ENCODE measurements around the gene ATP6V1C2.

ATP6V1C2 gene, protein sequence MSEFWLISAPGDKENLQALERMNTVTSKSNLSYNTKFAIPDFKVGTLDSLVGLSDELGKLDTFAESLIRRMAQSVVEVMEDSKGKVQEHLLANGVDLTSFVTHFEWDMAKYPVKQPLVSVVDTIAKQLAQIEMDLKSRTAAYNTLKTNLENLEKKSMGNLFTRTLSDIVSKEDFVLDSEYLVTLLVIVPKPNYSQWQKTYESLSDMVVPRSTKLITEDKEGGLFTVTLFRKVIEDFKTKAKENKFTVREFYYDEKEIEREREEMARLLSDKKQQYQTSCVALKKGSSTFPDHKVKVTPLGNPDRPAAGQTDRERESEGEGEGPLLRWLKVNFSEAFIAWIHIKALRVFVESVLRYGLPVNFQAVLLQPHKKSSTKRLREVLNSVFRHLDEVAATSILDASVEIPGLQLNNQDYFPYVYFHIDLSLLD

DNA sequence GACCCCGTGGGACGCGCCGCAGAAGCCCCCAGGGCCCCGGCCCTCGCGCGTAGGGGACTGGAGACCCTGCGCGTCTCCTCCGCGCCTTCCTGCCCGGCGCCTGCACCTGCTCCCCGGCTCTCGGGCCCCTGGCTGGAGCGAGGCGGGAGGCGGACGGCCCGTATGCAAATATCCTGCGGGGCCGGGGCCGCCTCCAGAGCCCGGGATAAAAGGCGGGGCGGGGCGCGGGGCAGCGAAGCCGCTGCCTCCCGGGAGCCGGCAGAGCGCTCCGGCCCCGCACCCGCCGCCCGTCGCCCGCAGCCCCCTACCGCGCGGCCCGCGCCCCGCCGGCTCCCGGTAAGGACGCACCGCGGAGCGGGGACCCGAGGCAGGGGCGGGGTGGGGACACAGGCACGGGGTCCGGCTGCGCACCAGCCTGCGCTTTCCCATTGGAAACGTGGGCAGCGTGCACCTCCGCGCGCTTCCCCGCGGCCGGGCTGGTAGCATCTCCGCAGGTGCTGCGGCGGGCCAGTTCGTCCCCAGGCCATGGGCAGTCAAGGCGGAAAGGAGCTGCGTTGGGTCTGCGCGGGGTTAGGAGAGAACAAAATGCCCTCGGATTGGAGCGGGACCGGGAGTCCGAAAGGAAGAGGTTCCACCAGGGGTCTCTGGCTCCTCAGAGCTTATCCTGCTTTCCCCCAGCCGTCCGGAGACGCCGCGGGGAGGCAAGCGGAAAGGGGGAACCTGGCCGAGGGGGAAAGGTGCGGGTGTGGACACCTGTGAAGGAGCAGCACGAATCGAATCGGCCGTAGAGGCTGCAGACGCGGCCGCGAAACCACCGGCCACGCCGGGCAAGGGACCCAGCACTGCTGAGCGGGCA, at the start of gene ATP6V1C2:
ATP6V1C2 (plus strand) TSS at position 235 of the 856 bp plus-strand sequence. CDS start 1,220 bp downstream, outside the sequence.
- DNase-seq: no peak

DNA sequence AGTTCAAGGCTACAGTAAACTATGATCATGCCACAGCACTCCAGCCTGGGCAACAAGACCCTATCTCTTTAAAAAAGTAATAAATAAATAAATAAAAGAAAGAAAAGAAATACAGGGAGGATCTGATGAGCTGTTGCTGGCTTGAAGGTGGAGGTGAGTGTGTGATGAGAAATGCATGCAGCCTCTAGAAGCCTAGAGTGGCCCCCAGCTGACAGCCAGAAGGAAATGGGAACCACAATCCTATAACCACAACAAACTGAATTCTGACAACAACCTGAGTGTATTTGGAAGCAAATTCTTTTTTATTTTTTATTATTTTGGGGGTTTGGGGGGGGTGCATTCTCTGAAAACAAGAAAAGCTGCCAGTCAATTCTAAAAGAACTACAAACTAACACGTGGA, 46.3 kb upstream of the ATP6V1C2 start:
- no peak for DNase-seq

DNA sequence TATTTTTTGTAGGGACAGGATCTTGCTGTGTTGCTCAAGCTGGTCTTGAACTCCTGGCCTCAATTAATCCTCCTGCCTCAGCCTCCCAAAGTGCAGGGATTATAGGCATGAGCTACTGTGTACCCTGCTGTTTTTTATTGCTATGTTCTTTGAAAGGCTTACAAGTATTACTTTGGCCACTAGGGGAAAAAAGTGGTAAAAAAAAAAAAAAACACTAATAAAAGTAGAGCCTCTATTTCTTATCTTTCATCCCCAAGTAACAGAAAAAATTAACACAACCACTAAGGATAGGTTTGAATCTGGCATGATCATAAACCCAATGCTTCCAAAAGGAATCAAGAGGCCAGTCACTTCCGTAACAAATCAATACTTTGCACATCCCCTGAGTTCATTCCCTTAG, 43.2 kb upstream of the ATP6V1C2 start:
- DNase-seq: no peak

DNA sequence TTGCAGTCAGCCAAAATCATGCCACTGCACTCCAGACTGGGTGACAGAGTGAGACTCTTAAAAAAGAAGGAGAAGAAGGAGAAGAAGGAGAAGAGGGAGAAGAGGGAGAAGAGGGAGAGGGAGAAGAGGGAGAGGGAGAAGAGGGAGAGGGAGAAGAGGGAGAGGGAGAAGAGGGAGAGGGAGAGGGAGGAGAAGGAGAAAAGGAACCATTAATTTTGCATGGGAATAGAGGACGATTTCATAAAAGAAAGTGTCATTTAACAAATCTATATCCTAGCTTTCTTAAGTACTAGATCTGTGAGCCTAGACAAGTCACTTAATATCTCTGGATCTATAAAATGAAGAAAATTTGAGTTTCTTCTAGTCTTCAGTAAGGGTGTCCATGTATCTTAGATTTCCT, 41.2 kb upstream of the ATP6V1C2 start:
- DNase-seq: no peak

DNA sequence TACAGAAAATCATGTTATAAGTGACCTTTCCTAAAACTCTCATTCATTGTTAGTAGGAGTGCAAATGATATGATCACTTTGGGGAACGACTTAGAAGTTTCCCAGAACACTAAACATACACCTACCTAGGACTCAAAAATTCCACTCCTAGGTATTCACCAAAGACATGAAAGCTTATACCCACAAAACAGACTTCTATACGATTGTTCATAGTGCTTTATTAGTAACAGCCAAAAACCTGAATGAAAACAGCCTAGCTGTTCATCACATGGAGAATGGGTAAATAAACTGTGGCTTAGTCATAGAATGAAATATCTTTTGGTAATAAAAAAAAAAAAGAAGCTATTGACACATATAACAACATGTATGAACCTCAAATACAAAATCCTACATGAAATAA, 40.5 kb upstream of the ATP6V1C2 start:
- no peak for DNase-seq

DNA sequence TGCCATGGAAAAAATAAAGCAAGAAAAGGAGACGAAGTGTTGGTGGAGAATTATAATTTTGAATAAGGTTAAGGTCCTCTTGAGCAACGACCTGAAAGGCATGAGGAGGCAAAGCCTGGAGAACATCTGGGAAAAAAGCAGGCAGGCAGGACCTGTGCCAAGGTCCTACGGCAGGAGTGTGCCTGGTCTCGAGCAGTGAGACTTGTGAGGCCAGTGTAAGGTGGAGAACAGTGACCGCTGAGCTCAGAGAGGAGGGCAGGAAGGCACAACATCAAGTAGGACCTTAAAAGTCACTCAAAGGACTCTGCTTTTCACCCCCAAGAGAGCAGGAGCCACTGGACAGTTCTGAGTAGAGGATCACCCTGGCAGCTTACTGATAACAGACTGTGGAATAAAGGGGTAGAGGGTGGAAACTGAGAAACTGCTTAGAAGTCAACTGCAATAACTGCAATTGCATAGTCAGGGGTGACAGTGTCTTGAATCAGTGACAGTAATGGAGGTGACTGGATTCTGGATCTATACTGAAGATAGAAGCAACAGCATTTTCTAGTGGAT, 35.2 kb upstream of the ATP6V1C2 start:
- DNase-seq: no peak

DNA sequence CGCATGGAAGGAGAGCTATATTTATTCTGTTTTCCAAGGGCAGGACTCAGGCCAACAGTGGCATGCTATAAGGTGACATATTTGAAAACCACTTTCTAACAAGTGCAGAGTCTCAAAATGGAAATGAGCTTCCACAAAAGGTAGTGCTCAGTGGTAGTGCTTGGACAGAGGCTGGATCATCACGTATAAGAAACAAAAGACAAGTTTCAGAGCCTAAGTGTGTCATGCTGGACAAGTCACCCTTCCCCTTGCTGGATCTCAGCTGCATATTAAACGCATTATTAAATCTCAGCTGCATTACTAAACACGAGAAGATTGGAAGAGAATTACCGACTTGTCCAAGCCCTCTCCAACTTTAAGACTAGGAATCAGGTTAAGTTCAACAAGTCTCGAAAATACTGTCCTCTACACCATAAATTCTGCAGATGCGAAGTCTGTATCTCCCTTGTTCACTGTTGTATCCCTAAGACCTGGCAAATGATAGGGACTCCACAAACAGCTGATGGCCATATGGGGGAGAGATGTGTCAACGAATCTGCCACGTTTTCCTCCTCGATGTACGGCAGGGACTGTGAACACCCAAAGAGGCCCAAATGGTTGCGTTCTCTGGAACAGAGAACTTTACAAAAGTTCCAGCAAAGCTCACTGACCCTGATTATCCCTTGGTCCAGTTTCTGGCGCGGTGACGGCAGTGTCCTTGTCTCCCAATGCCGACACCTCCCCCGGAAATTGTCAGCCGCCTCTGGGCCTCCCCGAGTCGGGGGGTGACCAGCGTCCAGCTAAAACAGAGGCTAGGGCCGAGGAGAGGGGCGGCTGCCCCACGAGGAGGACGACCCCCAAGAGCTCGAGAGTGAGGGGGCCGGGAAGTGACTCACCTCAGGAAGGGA, 32.3 kb upstream of the ATP6V1C2 start:
- no peak for DNase-seq

DNA sequence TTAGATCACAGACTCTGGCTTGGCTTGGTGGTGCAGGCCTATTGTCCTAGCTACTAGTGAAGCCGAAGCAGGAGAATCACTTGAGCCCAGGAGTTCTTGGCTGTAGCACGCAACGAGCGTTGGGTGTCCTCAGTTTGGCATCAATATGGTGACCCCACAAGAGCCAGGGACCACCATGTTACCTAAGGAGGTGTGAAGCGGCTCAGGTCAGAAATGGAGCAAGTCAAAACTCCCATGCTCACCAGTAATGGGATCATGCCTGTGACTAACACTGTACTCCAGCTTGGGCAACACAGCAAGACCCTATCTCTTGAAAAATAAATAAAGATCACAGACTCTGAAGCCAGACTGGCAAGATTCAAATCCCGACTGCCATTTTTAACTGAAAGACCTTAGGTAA, 29.9 kb upstream of the ATP6V1C2 start:
- no peak for DNase-seq

DNA sequence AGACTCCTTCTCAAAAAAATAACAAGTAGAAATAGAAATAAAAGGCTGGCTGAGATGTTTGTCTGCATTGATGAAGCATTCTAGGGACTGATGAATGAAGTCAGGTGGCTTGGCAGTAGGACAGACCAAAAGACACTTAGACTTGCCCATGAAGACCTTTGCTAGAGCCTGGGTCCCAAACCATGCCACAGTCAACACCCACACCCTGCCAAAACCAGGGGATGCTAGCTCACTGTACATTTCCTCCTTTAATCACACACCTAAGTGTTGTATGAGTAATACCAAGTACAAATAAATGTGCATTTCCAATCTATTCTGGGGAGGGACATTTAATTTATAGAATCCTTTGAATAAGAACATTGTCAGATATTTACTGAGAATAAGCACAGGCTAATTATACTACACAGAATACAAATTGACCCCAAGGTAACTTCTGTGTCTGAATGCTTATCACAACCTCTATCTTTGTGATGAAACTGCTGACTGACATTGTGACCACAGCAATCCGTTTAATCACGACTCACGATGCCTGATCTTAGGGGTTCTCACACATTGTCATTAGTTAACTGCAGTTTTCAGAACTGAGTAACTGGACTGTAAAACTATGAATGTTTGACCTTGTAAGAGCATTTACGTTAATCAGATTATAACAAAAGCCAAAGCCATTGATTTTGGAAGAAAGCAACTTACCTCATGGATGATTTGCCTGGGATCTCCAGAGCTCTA, 21.2 kb upstream of the ATP6V1C2 start:
- no peak for DNase-seq

DNA sequence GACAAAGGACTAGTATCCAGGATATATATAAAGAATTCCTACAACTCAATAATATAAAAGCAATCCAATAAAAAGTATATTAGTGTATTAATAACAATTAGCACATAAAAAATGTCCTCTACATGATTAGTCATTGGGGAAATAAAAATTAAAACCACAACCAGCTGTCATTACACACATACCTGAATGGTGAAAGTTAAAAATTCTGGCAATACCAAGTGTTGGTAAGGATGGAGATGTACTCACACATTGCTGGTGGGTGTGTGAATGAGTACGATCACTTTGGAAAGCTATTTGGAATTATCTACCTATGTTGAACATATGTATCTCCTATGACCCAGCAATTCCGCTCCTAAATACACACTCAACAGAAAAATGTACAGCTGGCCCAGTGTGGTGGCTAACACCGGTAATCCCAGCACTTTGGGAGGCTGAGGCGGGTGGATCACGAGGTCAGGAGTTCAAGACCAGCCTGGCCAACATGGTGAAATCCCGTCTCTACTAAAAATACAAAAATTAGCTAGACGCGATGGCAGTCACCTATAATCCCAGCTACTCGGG, 17.3 kb upstream of the ATP6V1C2 start:
- no peak for DNase-seq

DNA sequence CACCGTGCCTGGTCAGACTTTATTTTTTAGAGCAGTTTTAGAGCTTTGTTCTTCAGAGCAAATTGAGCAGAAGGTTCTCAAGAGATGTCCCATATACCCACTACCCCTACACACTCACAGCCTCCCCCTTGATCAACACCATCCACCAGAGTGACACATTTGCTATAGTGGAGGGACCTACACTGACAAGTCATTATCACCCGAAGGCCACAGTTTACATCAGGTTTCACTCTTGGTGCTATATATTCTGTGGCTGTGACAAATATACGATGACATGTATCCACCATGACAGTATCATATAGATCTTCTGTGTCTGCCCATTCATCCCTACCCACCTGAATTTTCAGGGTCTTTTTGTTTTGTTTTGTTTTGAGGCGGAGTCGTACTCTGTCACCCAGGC, 15.4 kb upstream of the ATP6V1C2 start:
- DNase-seq: no peak

DNA sequence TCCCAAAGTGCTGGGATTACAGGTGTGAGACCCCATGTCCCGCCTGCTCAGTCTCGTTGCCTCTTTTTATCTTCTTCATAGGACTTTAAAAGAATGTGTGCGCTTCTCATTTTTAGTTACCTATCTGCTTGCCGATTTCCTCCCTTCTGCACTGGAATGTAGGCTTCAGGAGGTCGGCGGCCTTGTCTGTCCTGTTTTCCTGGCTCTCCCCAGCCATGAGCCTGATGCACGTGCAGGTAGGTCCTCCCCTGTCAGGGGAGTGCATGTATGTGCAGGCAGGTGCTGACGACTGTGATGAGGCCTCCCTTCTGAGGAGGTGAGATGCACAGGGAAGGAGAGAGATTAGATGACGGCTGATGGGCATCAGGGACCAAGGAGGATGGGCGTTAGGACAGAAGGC, 13.6 kb upstream of the ATP6V1C2 start:
- DNase-seq: no peak

DNA sequence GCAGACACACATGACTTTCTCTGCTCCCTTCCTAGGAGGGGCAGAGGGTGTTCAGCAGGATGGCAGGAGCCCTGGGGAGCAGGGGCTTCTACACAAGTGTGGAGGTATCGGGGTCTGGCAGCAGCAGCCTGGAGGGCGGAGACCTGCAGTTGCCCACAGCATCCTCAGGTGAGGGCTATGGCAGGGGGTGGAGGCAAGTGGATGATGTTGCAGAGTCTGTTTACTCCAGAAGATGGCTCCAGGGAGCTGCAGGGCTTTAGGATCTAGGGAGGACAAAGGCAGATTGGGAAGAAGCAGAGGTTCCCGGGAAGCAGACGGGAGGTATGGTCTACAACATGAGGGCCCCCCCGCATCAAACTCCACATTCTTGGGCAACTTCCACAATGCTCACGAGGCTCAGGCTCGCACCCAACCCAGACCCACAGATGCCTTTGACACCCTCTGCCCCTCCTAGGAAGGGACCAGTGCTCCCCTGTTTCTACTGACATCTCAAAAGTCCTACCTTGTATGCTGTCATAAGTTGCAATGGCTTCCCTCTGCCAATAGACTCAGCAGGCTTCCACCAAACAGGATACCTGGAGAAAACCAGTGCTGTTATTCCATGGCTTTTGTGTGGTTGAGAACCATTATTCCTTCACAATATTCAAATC, 12.0 kb upstream of the ATP6V1C2 start:
- no peak for DNase-seq

DNA sequence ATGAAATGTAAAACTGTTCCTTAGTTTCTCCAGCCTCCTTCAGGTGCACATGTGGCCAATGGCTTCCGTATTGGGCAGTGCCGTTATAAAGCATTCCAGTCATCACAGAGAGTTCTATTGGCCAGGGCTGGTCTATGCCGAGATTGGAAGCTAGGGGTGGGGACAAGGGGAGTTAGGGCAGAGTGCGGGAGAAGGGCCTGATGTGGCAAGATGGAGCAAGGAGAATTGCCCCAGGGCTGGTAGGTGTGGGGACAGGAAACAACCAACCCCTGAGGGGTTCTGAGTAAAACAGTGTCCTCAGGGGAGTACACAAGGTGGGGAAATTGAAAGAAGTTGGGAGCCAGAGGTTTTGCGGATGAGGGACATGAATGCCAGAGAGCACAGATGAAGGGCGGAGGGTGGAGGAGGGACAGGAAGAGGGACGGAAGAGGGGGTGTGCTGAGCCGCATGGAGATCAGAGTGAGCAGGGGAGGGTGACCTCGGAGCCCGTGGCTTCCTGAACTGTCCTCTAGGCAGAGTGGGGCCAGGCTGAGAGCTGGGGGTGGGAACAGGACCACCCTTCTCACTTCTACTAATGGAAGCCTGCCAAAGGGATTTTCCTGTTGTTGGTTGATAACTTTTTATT, 9.1 kb upstream of the ATP6V1C2 start:
- no peak for DNase-seq

DNA sequence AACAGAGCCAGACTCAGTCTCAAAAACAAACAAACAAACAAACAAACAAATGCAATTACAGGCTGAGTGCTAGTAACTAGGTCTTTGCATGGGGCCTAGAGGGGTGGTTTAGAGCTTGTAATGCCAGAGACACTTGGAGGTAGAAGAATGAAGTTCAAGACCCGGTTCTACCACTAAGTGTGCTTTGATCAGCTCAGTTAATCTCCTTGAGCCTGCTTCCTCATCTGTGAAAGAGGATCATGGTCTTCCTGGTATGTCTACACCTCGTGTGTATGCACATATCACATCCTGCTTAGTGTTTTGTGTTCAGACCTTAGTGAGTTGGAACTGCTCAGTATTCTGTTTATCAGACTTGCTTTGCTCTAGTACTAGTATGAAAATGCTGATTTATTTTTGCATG, 4.8 kb upstream of the ATP6V1C2 start:
- DNase-seq: no peak

DNA sequence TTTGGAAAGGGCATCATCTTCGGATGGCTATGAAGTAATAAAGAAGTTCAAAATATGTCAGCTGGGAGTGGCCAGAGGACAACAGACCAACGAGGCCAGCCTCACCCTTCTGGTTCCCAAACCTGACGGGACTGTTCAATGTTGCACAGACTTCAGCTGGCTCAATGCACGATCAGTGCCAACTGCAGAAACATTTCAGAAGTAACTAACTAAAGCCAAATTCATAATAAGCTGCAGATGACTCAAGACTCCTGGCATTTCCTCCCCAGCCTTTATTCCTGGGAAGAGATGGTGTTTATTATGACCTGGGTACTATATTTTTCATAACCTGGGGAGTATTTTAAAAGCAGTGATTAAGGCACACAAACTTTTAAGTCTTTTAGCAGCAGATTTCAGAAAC, 3.8 kb upstream of the ATP6V1C2 start:
- DNase-seq: no peak

DNA sequence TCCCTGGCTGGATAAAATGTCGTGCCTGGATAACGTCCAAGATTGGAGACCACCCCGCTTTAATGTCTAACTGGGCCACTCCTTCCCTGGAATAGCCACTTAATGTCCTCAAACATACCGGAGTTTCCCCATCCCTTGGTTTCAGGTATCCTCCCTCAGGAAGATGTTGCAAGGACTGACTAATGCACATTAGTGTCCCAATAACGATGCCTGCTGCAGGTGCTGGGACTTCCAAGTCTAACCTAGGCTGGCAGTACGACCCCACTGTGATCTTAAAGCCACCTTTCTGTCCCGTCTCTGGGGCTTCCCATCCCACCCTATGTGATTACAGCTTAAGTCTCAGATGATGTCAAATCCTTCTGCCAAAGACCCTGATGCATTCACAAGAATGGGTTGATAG, 1.1 kb upstream of the ATP6V1C2 start:
- DNase-seq: no peak

DNA sequence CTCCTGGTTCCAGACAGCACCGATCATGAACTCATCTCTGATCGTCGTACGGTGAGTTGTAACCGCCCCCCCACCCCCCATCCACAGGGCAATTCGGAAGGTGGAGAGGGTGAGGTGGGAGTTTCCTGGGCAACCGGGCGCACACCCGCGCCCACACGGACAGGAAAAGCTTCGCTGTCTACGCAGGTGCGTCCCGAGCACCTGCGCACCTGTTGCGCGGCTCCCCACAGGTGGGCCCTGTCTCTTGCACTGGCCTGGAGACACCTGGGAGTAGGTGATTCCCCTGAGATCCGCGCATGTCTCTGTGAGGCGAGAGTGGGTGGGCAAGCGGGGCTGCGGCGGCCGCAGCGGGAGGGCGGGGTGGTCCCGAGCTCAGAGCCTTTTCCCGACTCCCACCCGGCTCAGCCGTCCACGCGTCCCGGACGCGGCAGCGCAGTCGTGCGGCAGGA, 459 bp upstream of the ATP6V1C2 start:
- DNase-seq: no peak

DNA sequence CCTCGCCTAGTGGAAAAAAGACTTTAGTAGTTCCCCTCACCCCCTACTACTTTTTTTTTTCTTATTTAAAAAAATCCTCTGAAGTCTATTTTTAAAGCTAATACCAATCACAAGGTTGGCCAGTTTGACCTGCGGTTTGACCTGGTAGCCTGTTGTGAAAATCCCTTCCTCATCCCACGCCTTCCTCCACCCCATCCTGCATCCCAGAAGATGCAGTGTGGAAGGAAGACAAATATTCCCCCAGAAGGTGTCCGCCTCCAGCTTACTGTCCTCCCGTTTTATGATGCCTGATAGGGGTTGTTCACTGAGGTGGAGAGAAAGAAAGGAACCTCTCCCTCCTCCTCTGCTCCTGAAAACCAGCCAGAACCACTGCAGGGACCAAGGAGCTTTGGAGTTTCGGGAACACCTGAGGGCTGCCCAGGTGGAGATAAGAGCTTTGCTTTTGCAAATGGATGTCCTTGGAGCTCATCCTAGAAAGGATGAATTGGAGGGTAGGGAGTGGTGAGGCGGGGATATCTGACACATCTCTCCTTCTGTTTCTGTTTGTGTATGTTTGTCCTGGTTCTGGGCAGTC, 909 bp downstream of the ATP6V1C2 start:
- DNase-seq: no peak

DNA sequence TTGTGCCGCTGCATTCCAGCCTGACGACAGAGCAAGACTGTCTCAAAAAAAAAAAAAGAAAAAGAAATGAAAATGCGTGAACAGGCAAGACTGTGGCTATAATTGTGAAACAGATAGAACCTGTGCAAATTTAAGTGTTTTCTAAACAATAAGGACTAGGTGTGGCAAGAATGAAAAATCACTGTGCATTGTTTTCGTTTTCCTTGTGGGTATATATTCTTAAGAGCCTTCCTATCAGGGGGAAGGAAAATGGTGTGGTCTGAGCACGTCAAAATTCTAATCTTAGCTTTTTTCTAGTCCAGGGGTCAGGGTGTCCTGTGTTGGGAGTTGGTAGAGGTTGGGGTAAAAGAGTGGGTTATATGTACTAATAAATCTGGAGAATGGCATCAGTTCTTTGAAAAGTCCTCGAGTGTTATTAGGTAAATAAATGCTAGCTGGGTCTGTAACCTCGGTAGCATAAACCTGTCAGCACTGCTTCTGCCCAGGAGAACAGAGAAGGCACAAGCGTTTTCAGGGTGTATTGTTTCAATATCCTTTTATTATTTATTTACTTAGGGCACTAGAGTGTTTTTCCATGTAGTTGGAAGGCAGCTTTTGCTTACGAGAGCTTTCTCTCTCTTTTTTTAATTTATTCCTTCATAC, 11.6 kb downstream of the ATP6V1C2 start:
- DNase-seq: no peak
